GM23338 (cell line): Measurements from ENCODE around the gene CSNK1E. TPM values are rescaled to one million over a fixed set of nuclear protein-coding genes. Genes with fewer than 3 reads are reported as not detected.
A peak's percentile ranks its signal among the peaks of the same experiment; 100 is the strongest.

Source experiments
- ATAC-seq: fragments of 200-7000 bp; cut with Tn5 transposase; 3 replicates; pipeline ENCODE4 v1.9.1; 2020
- DNase-seq: peaks from one replicate; pipeline ENCODE4 v3.0.0-alpha.2; 2015; ENCODE audit warnings: low spot score
- H2AFZ ChIP-seq: fragments of 200-600 bp; sonication (generic); 2 replicates; pipeline ENCODE4 v1.8.0; 2016; ENCODE audit warnings: antibody characterized with exemption, mild to moderate bottlenecking, moderate library complexity
- H3F3A ChIP-seq: fragments of 200-600 bp; sonication (generic); replicated peaks from 2 replicates; pipeline ENCODE4 v1.8.0; 2017; ENCODE audit warnings: antibody characterized with exemption, mixed run types, low read depth
- H3K27ac ChIP-seq: fragments of 200-600 bp; sonication (generic); 2 replicates; pipeline ENCODE4 v1.6.1; 2016; ENCODE audit warnings: low read depth
- H3K27me3 ChIP-seq: fragments of 200-600 bp; sonication (generic); 2 replicates; pipeline ENCODE4 v1.8.0; 2016; ENCODE audit warnings: mild to moderate bottlenecking, mixed run types, moderate library complexity; ENCODE audit not compliant: insufficient read depth
- H3K36me3 ChIP-seq: fragments of 200-600 bp; sonication (generic); 2 replicates; pipeline ENCODE4 v1.8.0; 2016; ENCODE audit warnings: mild to moderate bottlenecking; ENCODE audit not compliant: insufficient read depth
- H3K4me1 ChIP-seq: fragments of 200-600 bp; sonication (generic); 2 replicates; pipeline ENCODE4 v1.8.0; 2016; ENCODE audit warnings: mild to moderate bottlenecking, moderate library complexity; ENCODE audit not compliant: insufficient read depth
- H3K4me2 ChIP-seq: fragments of 200-600 bp; sonication (generic); 2 replicates; pipeline ENCODE4 v1.7.1; 2017; ENCODE audit warnings: mixed run types
- H3K4me3 ChIP-seq: fragments of 200-600 bp; sonication (generic); 2 replicates; pipeline ENCODE4 v1.6.1; 2016; ENCODE audit warnings: mixed run types
- H3K79me2 ChIP-seq: fragments of 200-600 bp; sonication (generic); replicated peaks from 2 replicates; pipeline ENCODE4 v1.8.0; 2017; ENCODE audit warnings: mild to moderate bottlenecking; ENCODE audit not compliant: insufficient read depth
- H3K9me2 ChIP-seq: fragments of 200-600 bp; sonication (generic); 2 replicates; pipeline ENCODE4 v1.8.0; 2017; ENCODE audit not compliant: insufficient read depth
- H4K20me1 ChIP-seq: fragments of 200-600 bp; sonication (generic); replicated peaks from 2 replicates; pipeline ENCODE4 v1.8.0; 2017; ENCODE audit warnings: mild to moderate bottlenecking; ENCODE audit not compliant: insufficient read depth
- H3K27ac Mint-ChIP-seq: 2 replicates; pipeline ENCODE4 v1.8.0; 2020; ENCODE audit warnings: inconsistent platforms, mild to moderate bottlenecking, moderate library complexity, mixed read lengths
- H3K27me3 Mint-ChIP-seq: 3 replicates; pipeline ENCODE4 v1.8.0; 2022; ENCODE audit warnings: low read depth, mild to moderate bottlenecking, moderate library complexity, mixed read lengths, inconsistent platforms; ENCODE audit not compliant: insufficient read depth, poor library complexity
- H3K36me3 Mint-ChIP-seq: 3 replicates; pipeline ENCODE4 v1.8.0; 2021; ENCODE audit warnings: low read depth, mild to moderate bottlenecking, inconsistent platforms, moderate library complexity, mixed read lengths
- H3K4me1 Mint-ChIP-seq: 3 replicates; pipeline ENCODE4 v1.8.0; 2020; ENCODE audit warnings: mild to moderate bottlenecking, inconsistent platforms, mixed read lengths
- H3K4me3 Mint-ChIP-seq: 3 replicates; pipeline ENCODE4 v1.8.0; 2021; ENCODE audit warnings: moderate library complexity, mild to moderate bottlenecking, inconsistent platforms, mixed read lengths
- H3K9me3 Mint-ChIP-seq: 3 replicates; pipeline ENCODE4 v1.8.0; 2020; ENCODE audit warnings: moderate library complexity, mild to moderate bottlenecking, inconsistent platforms, mixed read lengths
- EZH2 ChIP-seq: fragments of 200-600 bp; sonication (generic); IDR thresholded peaks from one replicate; pipeline ENCODE4 v1.8.0; 2017; ENCODE audit warnings: antibody characterized with exemption, mild to moderate bottlenecking, low read depth; ENCODE audit not compliant: unreplicated experiment
- POLR2AphosphoS5 ChIP-seq: IDR thresholded peaks from 2 replicates; pipeline ENCODE4 v1.6.1; 2016; ENCODE audit warnings: antibody characterized with exemption, low read depth
- ZNF462 ChIP-seq: fragments of 250-450 bp; sonication (Bioruptor Pico); IDR thresholded peaks from 2 replicates; pipeline ENCODE4 v1.5.0; 2020; ENCODE audit warnings: mild to moderate bottlenecking, moderate library complexity
- polyA plus RNA-seq: library from polyadenylated mRNA; unstranded; fragments of >200 nt; fragmentation: Nextera tagmentation; extraction: Ambion mirVana; gene quantifications from 2 replicates; pipeline ENCODE4 v1.2.1, GENCODE V29; 2016
- total RNA-seq: library from RNA; depleted of rRNA; stranded (reverse); fragments of >200 nt; shearing (Covaris generic); gene quantifications from 2 replicates; pipeline ENCODE4 v1.2.3, GENCODE V29; 2014

CSNK1E gene
- total and polyA plus RNA-seq, 2 experiments from 2014 or later, result 180 to 259 TPM

GRCh38 chr22:38317995-38318715, 922 bp upstream of the CSNK1E start:
- 0 out of 3 replicates have a peak, but pooled peaks have one; percentile 0 for ATAC-seq

GRCh38 chr22:38316364-38317121, 690 bp downstream of the CSNK1E start:
- Mint-ChIP-seq H3K4me3 (peak overlapping the region; percentile 95), H3K4me1 (peaks cover 69% of the 10 kb centered on the region), H3K27me3 (peaks cover 30% of the 10 kb centered on the region), H3K36me3 (peaks cover 31% of the 10 kb centered on the region), H3K9me3 (peaks cover 5% of the 10 kb centered on the region; the same call in 2 of the 3 replicates), H3K27ac (peak overlapping the region; percentile 98)
- peaks cover 69% of the 10 kb centered on the region for H3K4me1 ChIP-seq
- H3K27ac ChIP-seq, result peak overlapping the region; percentile 85
- H2AFZ ChIP-seq, result no peak overlapping the region
- H3K4me3 ChIP-seq, result peak overlapping the region; percentile 96
- 0 out of 2 replicates have a peak, but pooled peaks have one; percentile 13 for TF ChIP-seq POLR2AphosphoS5
- TF ChIP-seq ZNF462 (CRISPR knock-in tag), result no peak
- ATAC-seq (peak; percentile 2; the same call in 1 of the 3 replicates), DNase-seq (peak; percentile 60)
- H4K20me1 ChIP-seq, result peaks cover 48% of the 10 kb centered on the region
- H3K36me3 ChIP-seq, result peaks cover 21% of the 10 kb centered on the region
- H3K4me2 ChIP-seq, result peak overlapping the region; percentile 100
- no peaks in the 10 kb centered on the region for H3K9me2 ChIP-seq
- peaks cover 36% of the 10 kb centered on the region for H3F3A ChIP-seq
- no peaks in the 10 kb centered on the region for H3K27me3 ChIP-seq
- peaks cover 83% of the 10 kb centered on the region for H3K79me2 ChIP-seq

More at GRCh38 chr22:38317995-38318715, 922 bp upstream of the CSNK1E start:
- Mint-ChIP-seq H3K27me3 (peaks cover 31% of the 10 kb centered on the region), H3K27ac (peak overlapping the region; percentile 93), H3K4me1 (peaks cover 59% of the 10 kb centered on the region), H3K36me3 (peaks cover 20% of the 10 kb centered on the region), H3K9me3 (peaks cover 5% of the 10 kb centered on the region; the same call in 2 of the 3 replicates), H3K4me3 (peak overlapping the region; percentile 78)
- Histone ChIP-seq H2AFZ (peak overlapping the region; percentile 66; the same call in 1 of the 2 replicates), H3K27me3 (no peaks in the 10 kb centered on the region), H3K4me1 (peaks cover 54% of the 10 kb centered on the region), H3K79me2 (peaks cover 73% of the 10 kb centered on the region), H3F3A (peaks cover 29% of the 10 kb centered on the region), H4K20me1 (peaks cover 32% of the 10 kb centered on the region), H3K9me2 (no peaks in the 10 kb centered on the region), H3K36me3 (peaks cover 6% of the 10 kb centered on the region; the same call in 1 of the 2 replicates), H3K4me2 (peak overlapping the region; percentile 88), H3K27ac (peak overlapping the region; percentile 99), H3K4me3 (peak overlapping the region; percentile 83)
- no peak for DNase-seq
- TF ChIP-seq POLR2AphosphoS5, result 0 out of 2 replicates have a peak, but pooled peaks have one; percentile 5
- TF ChIP-seq EZH2, result no peak
